Liver (tissue), 9 donors: ENCODE measurements around the gene TBC1D22B. TPM values are rescaled to one million over a fixed set of nuclear protein-coding genes. Genes with fewer than 3 reads are reported as not detected.

Source experiments
- DNase-seq: peaks from one replicate; pipeline ENCODE4 v3.0.0-alpha.2; 2017; ENCODE audit warnings: low spot score
- H3K27ac ChIP-seq, 2 donors: one replicate each; pipeline ENCODE4 v1.7.0; 2013; ENCODE audit warnings: inconsistent platforms in 2 of 2, low read length in 2 of 2, control low read depth in 1 of 2, low read depth in 1 of 2, mild to moderate bottlenecking in 1 of 2
- H3K27me3 ChIP-seq, 4 donors: one replicate each; pipeline versions ENCODE4 v1.6.1 to v1.7.0; 2013; ENCODE audit warnings: low read length in 3 of 4, inconsistent platforms in 1 of 4, mild to moderate bottlenecking in 1 of 4, moderate library complexity in 1 of 4; ENCODE audit not compliant: control insufficient read depth in 4 of 4, insufficient read depth in 4 of 4
- H3K36me3 ChIP-seq, 4 donors: one replicate each; pipeline versions ENCODE4 v1.6.1 to v1.7.0; 2013; ENCODE audit warnings: low read length in 3 of 4, mild to moderate bottlenecking in 3 of 4, low read depth in 1 of 4, moderate library complexity in 1 of 4; ENCODE audit not compliant: control insufficient read depth in 4 of 4, insufficient read depth in 3 of 4
- H3K4me1 ChIP-seq, 4 donors: one replicate each; pipeline versions ENCODE4 v1.6.1 to v1.7.0; 2013; ENCODE audit warnings: low read length in 3 of 4, mild to moderate bottlenecking in 3 of 4, moderate library complexity in 1 of 4; ENCODE audit not compliant: control insufficient read depth in 4 of 4, insufficient read depth in 4 of 4
- H3K4me3 ChIP-seq, 3 donors: one replicate each; pipeline versions ENCODE4 v1.6.1 to v1.7.0; 2013; ENCODE audit warnings: low read length in 3 of 3, control low read depth in 1 of 3, low read depth in 1 of 3, mild to moderate bottlenecking in 1 of 3
- H3K9ac ChIP-seq, 2 donors: one replicate each; pipeline ENCODE4 v1.7.0; 2013; ENCODE audit warnings: low read length in 2 of 2, mild to moderate bottlenecking in 2 of 2, moderate library complexity in 2 of 2, control low read depth in 1 of 2, low read depth in 1 of 2
- H3K9me3 ChIP-seq, 4 donors: one replicate each; pipeline versions ENCODE4 v1.6.1 to v1.7.0; 2013; ENCODE audit warnings: low read length in 3 of 4; ENCODE audit not compliant: control insufficient read depth in 4 of 4
- ATF3 ChIP-seq: IDR thresholded peaks from 2 replicates; pipeline ENCODE4 v1.6.1; 2016; ENCODE audit warnings: antibody characterized with exemption
- CTCF ChIP-seq: fragments of 150-350 bp; IDR thresholded peaks from 2 replicates; pipeline ENCODE4 v1.5.1; 2017; ENCODE audit warnings: improper control_type of control experiment, low read depth, low read length; ENCODE audit not compliant: missing input control
- EGR1 ChIP-seq, 2 donors: IDR thresholded peaks; 2 replicates each; pipeline ENCODE4 v1.6.1; 2016 to 2018; ENCODE audit warnings: antibody characterized with exemption in 2 of 2, low read depth in 2 of 2
- FOXA1 ChIP-seq: IDR thresholded peaks from 2 replicates; pipeline ENCODE4 v1.6.1; 2016; ENCODE audit warnings: antibody characterized with exemption
- FOXA2 ChIP-seq: IDR thresholded peaks from 2 replicates; pipeline ENCODE4 v1.6.1; 2016; ENCODE audit warnings: antibody characterized with exemption
- GABPA ChIP-seq, 2 donors: IDR thresholded peaks in 1 of 2; conservative IDR thresholded peaks in 1 of 2; 2 replicates each; pipeline ENCODE4 v1.6.1; 2016; ENCODE audit warnings: antibody characterized with exemption in 2 of 2, mild to moderate bottlenecking in 1 of 2, moderate library complexity in 1 of 2
- HNF4A ChIP-seq, 2 donors: conservative IDR thresholded peaks; 2 replicates each; pipeline ENCODE4 v1.6.1; 2016; ENCODE audit warnings: antibody characterized with exemption in 2 of 2, mild to moderate bottlenecking in 2 of 2
- HNF4G ChIP-seq: IDR thresholded peaks from 2 replicates; pipeline ENCODE4 v1.6.1; 2016; ENCODE audit warnings: antibody characterized with exemption
- JUND ChIP-seq, 2 donors: IDR thresholded peaks; 2 replicates each; pipeline ENCODE4 v1.6.1; 2016; ENCODE audit warnings: antibody characterized with exemption in 2 of 2
- MAX ChIP-seq: IDR thresholded peaks from 2 replicates; pipeline ENCODE4 v1.6.1; 2016; ENCODE audit warnings: antibody characterized with exemption
- NR2F2 ChIP-seq: IDR thresholded peaks from 2 replicates; pipeline ENCODE4 v1.6.1; 2016; ENCODE audit warnings: antibody characterized with exemption
- RAD21 ChIP-seq, 2 donors: IDR thresholded peaks; 2 replicates each; pipeline ENCODE4 v1.6.1; 2016; ENCODE audit warnings: antibody characterized with exemption in 2 of 2, mild to moderate bottlenecking in 2 of 2
- REST ChIP-seq: IDR thresholded peaks from 2 replicates; pipeline ENCODE4 v1.6.1; 2016; ENCODE audit warnings: antibody characterized with exemption, mild to moderate bottlenecking
- RXRA ChIP-seq, 2 donors: IDR thresholded peaks; 2 replicates each; pipeline ENCODE4 v1.6.1; 2017 to 2018; ENCODE audit warnings: antibody characterized with exemption in 2 of 2, mild to moderate bottlenecking in 1 of 2
- SP1 ChIP-seq: IDR thresholded peaks from 2 replicates; pipeline ENCODE4 v1.6.1; 2018; ENCODE audit warnings: antibody characterized with exemption, mild to moderate bottlenecking
- TAF1 ChIP-seq: conservative IDR thresholded peaks from 2 replicates; pipeline ENCODE4 v1.6.1; 2016; ENCODE audit warnings: antibody characterized with exemption, mild to moderate bottlenecking
- YY1 ChIP-seq: IDR thresholded peaks from 2 replicates; pipeline ENCODE4 v1.6.1; 2016; ENCODE audit warnings: antibody characterized with exemption, mild to moderate bottlenecking
- ZBTB33 ChIP-seq: IDR thresholded peaks from 2 replicates; pipeline ENCODE4 v1.6.1; 2016; ENCODE audit warnings: antibody characterized with exemption
- WGBS: extraction: QIAGEN DNeasy Blood & Tissue Kit; methylation state at CpG from one replicate; pipeline ENCODE4 v1.1.7; 2013; 5-methylcytosine and 5-hydroxymethylcytosine counted together
- polyA plus RNA-seq, 2 donors: library from polyadenylated mRNA; stranded (reverse) in 1 of 2; unstranded in 1 of 2; fragments of 200-250 nt in 1 of 2; fragments of >200 nt in 1 of 2; fragmentation: Nextera tagmentation in 1 of 2; extraction: Ambion mirVana in 1 of 2; gene quantifications; one replicate each; pipeline versions ENCODE4 v1.2.1 to v1.2.3, GENCODE V29; 2013 to 2015
- total RNA-seq, 2 donors: library from RNA; depleted of rRNA; stranded (reverse); fragments of >200 nt; gene quantifications; one replicate each; pipeline ENCODE4 v1.2.3, GENCODE V29; 2014
- donor health status: healthy.
- donor health status: healthy.
- donor health status: healthy.
- donor health status: healthy.
- donor health status: healthy.

Gene TBC1D22B
- total and polyA plus RNA-seq, 4 donors, result 1.4 to 10.7 (median 1.9) TPM

GRCh38 chr6:37236921-37237320 lies 20.7 kb upstream of the TBC1D22B start:
- DNase-seq, result no peak
- H3K9ac ChIP-seq, result no peak overlapping the region
- no peak overlapping the region for H3K27ac ChIP-seq
- H3K27me3 ChIP-seq, result no peaks in the 10 kb centered on the region
- WGBS, result 90% methylated on average over 2 of the region's 2 CpGs
- H3K36me3 ChIP-seq, result no peaks in the 10 kb centered on the region
- H3K4me1 ChIP-seq, result peaks cover 0 to 2% (median 0%) of the 10 kb centered on the region in 4 donors
- no peaks in the 10 kb centered on the region for H3K9me3 ChIP-seq
- no peak for TF ChIP-seq SP1
- no peak for TF ChIP-seq TAF1
- TF ChIP-seq CTCF, result no peak
- no peak for TF ChIP-seq ATF3
- no peak for TF ChIP-seq RAD21 (IDR thresholded peaks at IDR 0.05)
- TF ChIP-seq RXRA (IDR thresholded peaks at IDR 0.05), result no peak
- TF ChIP-seq JUND (IDR thresholded peaks at IDR 0.05), result no peak
- no peak for TF ChIP-seq HNF4G
- TF ChIP-seq FOXA1, result no peak
- no peak for TF ChIP-seq EGR1 (IDR thresholded peaks at IDR 0.05; ENCODE audit: low read depth in 2 of 2)
- TF ChIP-seq REST, result no peak
- TF ChIP-seq NR2F2, result no peak
- TF ChIP-seq YY1, result no peak
- no peak for TF ChIP-seq HNF4A (conservative IDR thresholded peaks at IDR 0.05)
- no peak for TF ChIP-seq GABPA (IDR thresholded peaks at IDR 0.05 in 1 of 2, conservative IDR thresholded peaks at IDR 0.05 in 1 of 2)
- no peak for TF ChIP-seq MAX
- TF ChIP-seq ZBTB33, result no peak
- no peak for TF ChIP-seq FOXA2
- H3K4me3 ChIP-seq, result no peak overlapping the region
